Lower lobe of right lung (tissue), 2 donors: ENCODE results near the gene ZNF594. TPM values are rescaled to one million over a fixed set of nuclear protein-coding genes. Genes with fewer than 3 reads are reported as not detected.
"Not testable (repeated sequence)": the region's sequence is repeated elsewhere in the genome, so short reads cannot be mapped to it uniquely, and the experiment has no call there.

Experiments
- ATAC-seq, 2 donors: fragments of 200-7000 bp; cut with Tn5 transposase; one replicate each; pipeline ENCODE4 v1.9.1; 2020 to 2022; ENCODE audit warnings: mild to moderate bottlenecking in 2 of 2, moderate library complexity in 2 of 2
- DNase-seq: peaks from one replicate; pipeline ENCODE4 v3.0.0-alpha.2; 2020
- H3K27ac ChIP-seq: fragments of 200-600 bp; one replicate; pipeline ENCODE4 v1.8.0; 2022
- H3K27me3 ChIP-seq: fragments of 200-600 bp; one replicate; pipeline ENCODE4 v1.8.0; 2022; ENCODE audit warnings: low read depth
- H3K36me3 ChIP-seq: fragments of 200-600 bp; one replicate; pipeline ENCODE4 v1.8.0; 2022; ENCODE audit warnings: mild to moderate bottlenecking
- H3K4me1 ChIP-seq: fragments of 200-600 bp; one replicate; pipeline ENCODE4 v1.8.0; 2022
- H3K4me3 ChIP-seq: fragments of 200-600 bp; one replicate; pipeline ENCODE4 v1.8.0; 2022; ENCODE audit warnings: mild to moderate bottlenecking
- H3K9me3 ChIP-seq: fragments of 200-600 bp; one replicate; pipeline ENCODE4 v1.8.0; 2022
- CTCF ChIP-seq: fragments of 200-600 bp; IDR thresholded peaks from one replicate; pipeline ENCODE4 v1.8.0; 2022; ENCODE audit warnings: antibody characterized with exemption, mild to moderate bottlenecking
- intact Hi-C: fragments of 100-400 bp; cut with DNase I; formaldehyde crosslinking; loops from one replicate; pipeline ENCODE4 v1.11.0; 2022
- total RNA-seq: library from RNA; stranded (reverse); fragmentation: NEBNext Ultra II Directional; extraction: Animal tissue kit (Norgen Biotek cat#: 25700); gene quantifications from one replicate; pipeline ENCODE4 v1.2.1, GENCODE V29; 2021
- donor health status: DM: no; HTN: yes; CAD: no; lungs with severe emphysema.

The ZNF594 gene
- total RNA-seq, 1 donor from 2014 or later = 8.7 TPM

GRCh38 chr17:5139458-5139732 is 52.3 kb downstream of the ZNF594 start:
- Histone ChIP-seq H3K27ac (no peak overlapping the region), H3K36me3 (no peaks in the 10 kb centered on the region), H3K4me3 (no peak overlapping the region), H3K4me1 (no peaks in the 10 kb centered on the region), H3K27me3 (no peaks in the 10 kb centered on the region), H3K9me3 (no peaks in the 10 kb centered on the region)
- no peak for ATAC-seq
- intact Hi-C loops = no loop called here
- no peak for TF ChIP-seq CTCF
- no peak for DNase-seq

DNA sequence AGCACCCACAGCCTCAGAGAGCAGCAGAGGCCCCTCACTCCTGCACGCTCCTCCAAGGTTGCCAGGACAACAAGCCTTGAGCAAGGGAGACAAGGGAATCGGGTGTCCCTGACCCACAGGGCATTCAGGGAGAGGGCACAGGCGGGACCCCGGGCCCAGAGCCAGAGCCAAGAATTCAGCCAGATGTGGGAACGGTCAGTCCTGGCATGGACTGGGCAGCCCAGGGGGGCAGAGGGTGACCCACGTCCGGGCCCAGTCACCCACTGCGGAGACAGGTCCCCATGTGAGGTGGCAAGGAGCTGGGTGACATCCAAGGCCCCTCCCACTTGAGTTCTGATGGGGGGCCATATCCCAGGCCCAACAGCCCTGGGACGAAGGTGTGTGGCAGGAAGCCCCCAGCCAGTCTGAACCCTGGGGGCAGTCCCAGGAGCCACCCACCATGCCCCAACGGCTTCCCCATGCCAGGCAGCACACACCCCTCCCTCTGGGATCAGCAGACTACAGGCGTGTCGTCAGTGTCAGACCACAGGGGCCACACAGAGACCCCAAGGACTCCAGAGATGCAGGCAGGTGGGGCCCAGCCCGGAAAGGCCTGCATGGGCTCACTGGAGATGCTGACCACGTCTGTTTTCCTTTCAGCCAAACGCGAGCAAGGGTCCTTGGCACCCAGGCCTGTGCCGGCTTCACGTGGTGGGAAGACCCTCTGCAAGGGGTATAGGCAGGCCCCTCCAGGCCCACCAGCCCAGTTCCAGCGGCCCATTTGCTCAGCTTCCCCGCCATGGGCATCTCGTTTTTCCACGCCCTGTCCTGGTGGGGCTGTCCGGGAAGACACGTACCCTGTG is 52.8 kb downstream of the ZNF594 start:
- Histone ChIP-seq H3K36me3 (no peaks in the 10 kb centered on the region), H3K27me3 (no peaks in the 10 kb centered on the region), H3K4me3 (no peak overlapping the region), H3K9me3 (no peaks in the 10 kb centered on the region), H3K4me1 (no peaks in the 10 kb centered on the region), H3K27ac (no peak overlapping the region)
- no peak for TF ChIP-seq CTCF
- ATAC-seq = no peak
- DNase-seq = no peak
- intact Hi-C loops = no loop called here

DNA sequence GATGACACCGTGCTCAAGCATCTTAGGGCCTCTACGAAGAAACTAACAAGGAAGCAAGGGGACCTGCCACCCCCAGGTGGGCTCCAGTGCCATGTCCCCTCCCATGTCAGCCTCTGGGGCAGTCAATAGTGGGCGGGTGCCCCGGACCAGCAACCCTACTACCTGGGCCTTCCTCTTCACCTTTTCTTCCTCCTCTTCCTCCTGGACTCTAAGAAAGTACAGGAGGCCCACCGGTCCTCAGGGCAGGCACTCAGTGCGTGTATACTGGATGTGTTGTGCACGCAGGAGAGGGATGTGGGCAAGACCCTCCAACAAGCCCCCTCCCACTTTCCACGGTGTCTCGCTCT is 53.5 kb downstream of the ZNF594 start:
- H3K4me1 ChIP-seq, H3K27ac ChIP-seq, H3K27me3 ChIP-seq, DNase-seq, ATAC-seq, H3K36me3 ChIP-seq, H3K4me3 ChIP-seq, intact Hi-C loops, H3K9me3 ChIP-seq: not testable (repeated sequence)

- ATAC-seq, H3K4me3 ChIP-seq, H3K27ac ChIP-seq, H3K27me3 ChIP-seq, H3K36me3 ChIP-seq, H3K9me3 ChIP-seq, H3K4me1 ChIP-seq, intact Hi-C loops, DNase-seq: not testable (repeated sequence)
These were observed 54.0 kb downstream of the ZNF594 start for GRCh38 chr17:5137511-5138197.

- intact Hi-C loops, DNase-seq, H3K27me3 ChIP-seq, H3K4me3 ChIP-seq, H3K36me3 ChIP-seq, ATAC-seq, H3K9me3 ChIP-seq, H3K27ac ChIP-seq, H3K4me1 ChIP-seq: not testable (repeated sequence)
These were observed 54.9 kb downstream of the ZNF594 start for GRCh38 chr17:5136580-5137412.

GRCh38 chr17:5135726-5136579 is 55.7 kb downstream of the ZNF594 start:
- Histone ChIP-seq H3K27me3 (no peaks in the 10 kb centered on the region), H3K36me3 (no peaks in the 10 kb centered on the region), H3K4me3 (no peak overlapping the region), H3K4me1 (no peaks in the 10 kb centered on the region), H3K27ac (no peak overlapping the region), H3K9me3 (no peaks in the 10 kb centered on the region)
- intact Hi-C loops = no loop called here
- TF ChIP-seq CTCF = no peak
- no peak for ATAC-seq
- no peak for DNase-seq

DNA sequence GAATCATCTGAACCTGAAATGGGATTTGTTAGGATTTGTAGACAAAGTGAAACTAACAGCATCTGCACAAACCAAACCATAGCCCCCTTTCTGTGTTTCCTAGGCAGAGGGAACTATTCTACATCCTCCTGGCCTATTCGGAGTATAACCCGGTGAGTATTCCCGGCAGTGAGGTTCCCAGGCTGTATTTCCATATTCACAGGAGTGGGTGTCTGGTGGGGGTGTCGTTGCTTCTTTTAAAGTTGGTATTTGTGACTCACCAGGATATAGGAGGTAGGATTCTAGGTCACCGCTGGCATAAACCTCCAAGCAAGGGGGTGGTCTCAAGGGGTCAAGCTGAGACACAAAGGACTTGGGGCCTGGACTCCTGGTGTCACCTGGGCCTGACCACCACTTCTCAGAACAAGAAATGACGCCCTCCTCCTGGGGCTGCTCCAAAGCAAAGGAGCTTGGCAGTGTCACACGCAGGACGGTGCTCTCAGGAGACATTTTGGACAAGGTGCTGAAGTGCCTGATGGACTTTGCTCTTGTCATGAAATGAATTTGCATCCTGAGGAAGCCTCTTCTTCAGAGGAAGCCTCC is 56.4 kb downstream of the ZNF594 start:
- DNase-seq, intact Hi-C loops, H3K36me3 ChIP-seq, H3K9me3 ChIP-seq, H3K4me1 ChIP-seq, H3K27ac ChIP-seq, H3K4me3 ChIP-seq, H3K27me3 ChIP-seq, ATAC-seq: not testable (repeated sequence)

- H3K9me3 ChIP-seq, H3K27ac ChIP-seq, DNase-seq, H3K27me3 ChIP-seq, ATAC-seq, H3K4me1 ChIP-seq, intact Hi-C loops, H3K36me3 ChIP-seq, H3K4me3 ChIP-seq: not testable (repeated sequence)
These were observed 57.1 kb downstream of the ZNF594 start for GRCh38 chr17:5134571-5134970.

- ATAC-seq, intact Hi-C loops, H3K27ac ChIP-seq, H3K4me3 ChIP-seq, DNase-seq, H3K9me3 ChIP-seq, H3K27me3 ChIP-seq, H3K4me1 ChIP-seq, H3K36me3 ChIP-seq: not testable (repeated sequence)
These were observed 57.7 kb downstream of the ZNF594 start for GRCh38 chr17:5133961-5134360.
